ENCODE results near the gene ULBP1.
"Not testable (repeated sequence)": the region's sequence is repeated elsewhere in the genome, so short reads cannot be mapped to it uniquely, and the experiment has no call there.

Gene ULBP1

GRCh38 chr6:150005761-150006651 is 42.3 kb downstream of the ULBP1 start:
- DNase-seq (ENCODE audit: low spot score): no peak

- peak; percentile 39 for DNase-seq (ENCODE audit: low spot score)
Observed at GRCh38 chr6:150006961-150007464, 43.3 kb downstream of the ULBP1 start.

- DNase-seq (ENCODE audit: low spot score): peak; percentile 37
Observed at GRCh38 chr6:150008588-150008987, 44.8 kb downstream of the ULBP1 start.

- not testable (repeated sequence) for DNase-seq (ENCODE audit: low spot score)
Observed at GRCh38 chr6:150012846-150013784, 49.4 kb downstream of the ULBP1 start.

- DNase-seq (ENCODE audit: low spot score): not testable (repeated sequence)
Observed at GRCh38 chr6:150013785-150014622, 50.3 kb downstream of the ULBP1 start.

- DNase-seq (ENCODE audit: low spot score): not testable (repeated sequence)
Observed at GRCh38 chr6:150014623-150015280, 51.0 kb downstream of the ULBP1 start.

GRCh38 chr6:150015281-150016001 is 51.7 kb downstream of the ULBP1 start:
- peak; percentile 47 for DNase-seq (ENCODE audit: low spot score)

- DNase-seq (ENCODE audit: low spot score): peak; percentile 83
Observed at GRCh38 chr6:150016324-150017185, 52.8 kb downstream of the ULBP1 start.

- DNase-seq (ENCODE audit: low spot score): not testable (repeated sequence)
Observed at GRCh38 chr6:150017186-150017521, 53.4 kb downstream of the ULBP1 start.

GRCh38 chr6:150018846-150019580 is 55.3 kb downstream of the ULBP1 start:
- no peak for DNase-seq (ENCODE audit: low spot score)

- not testable (repeated sequence) for DNase-seq (ENCODE audit: low spot score)
Observed at GRCh38 chr6:150021870-150022269, 58.1 kb downstream of the ULBP1 start.

Measured in CD4-positive, alpha-beta T cell treated with Interleukin-2 at 100 ng/mL for 4 hours (primary cell).